ENCODE results near the gene ELP5.

The ELP5 gene

GRCh38 chr17:7258731-7259554 is 6.9 kb downstream of the ELP5 start:
- FAIRE-seq, result no peak

- no peak for FAIRE-seq
Measured at GRCh38 chr17:7259555-7259889, 7.5 kb downstream of the ELP5 start.

DNA sequence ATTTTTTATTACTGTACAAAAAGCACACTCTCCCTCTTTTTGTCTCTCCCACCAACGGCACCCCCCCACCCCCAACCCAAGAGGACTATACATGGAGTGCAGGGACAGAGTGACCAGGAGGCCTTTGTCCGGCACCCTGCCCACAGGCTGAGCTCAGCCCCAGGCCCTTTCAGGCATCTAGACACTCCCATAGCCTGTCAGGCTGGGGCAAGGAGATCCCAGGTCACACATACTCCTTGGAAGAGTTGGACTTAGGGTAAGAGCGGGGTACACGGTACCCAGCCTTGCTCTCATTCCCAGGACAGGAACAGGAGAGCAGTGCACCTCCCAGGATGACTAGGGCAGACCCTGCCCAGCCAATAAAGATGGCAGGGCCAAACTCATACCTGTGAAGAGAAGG is 8.1 kb downstream of the ELP5 start:
- FAIRE-seq, result no peak

DNA sequence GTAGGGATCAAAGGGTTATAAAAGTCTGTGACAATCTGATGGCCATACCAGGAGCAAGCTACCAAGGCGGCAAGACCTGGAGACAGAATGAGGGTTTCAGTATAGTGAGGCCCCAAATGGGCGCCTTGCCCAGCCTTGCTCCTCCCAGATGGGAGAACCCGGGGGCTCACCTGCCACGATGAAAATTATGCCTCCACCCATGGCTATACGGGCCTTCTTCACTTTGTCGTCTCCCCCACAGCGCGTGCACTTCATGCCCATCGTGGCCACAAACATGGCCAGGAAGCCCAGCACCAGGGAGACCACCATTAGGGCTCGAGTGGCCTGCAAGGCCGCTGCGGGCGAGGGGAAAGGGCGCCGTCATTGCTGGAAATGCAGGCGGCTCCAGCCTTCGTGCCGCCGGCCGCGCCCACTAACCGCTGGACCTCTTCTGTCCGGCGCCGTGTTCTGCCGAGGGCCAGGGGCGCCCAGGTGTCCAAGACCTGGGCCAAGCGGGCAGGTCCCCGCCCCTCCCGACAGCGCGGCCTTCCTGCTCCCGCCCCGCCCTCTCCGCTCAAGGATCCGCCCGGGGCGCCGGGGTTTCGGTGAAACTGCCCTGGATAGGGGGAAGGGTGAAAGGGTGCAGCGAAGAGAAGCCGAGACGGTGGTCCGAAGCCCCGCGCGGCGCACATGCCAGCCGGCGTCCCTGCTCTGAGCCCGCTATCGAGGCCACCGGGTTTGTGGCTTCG is 8.8 kb downstream of the ELP5 start:
- no peak for FAIRE-seq

DNA sequence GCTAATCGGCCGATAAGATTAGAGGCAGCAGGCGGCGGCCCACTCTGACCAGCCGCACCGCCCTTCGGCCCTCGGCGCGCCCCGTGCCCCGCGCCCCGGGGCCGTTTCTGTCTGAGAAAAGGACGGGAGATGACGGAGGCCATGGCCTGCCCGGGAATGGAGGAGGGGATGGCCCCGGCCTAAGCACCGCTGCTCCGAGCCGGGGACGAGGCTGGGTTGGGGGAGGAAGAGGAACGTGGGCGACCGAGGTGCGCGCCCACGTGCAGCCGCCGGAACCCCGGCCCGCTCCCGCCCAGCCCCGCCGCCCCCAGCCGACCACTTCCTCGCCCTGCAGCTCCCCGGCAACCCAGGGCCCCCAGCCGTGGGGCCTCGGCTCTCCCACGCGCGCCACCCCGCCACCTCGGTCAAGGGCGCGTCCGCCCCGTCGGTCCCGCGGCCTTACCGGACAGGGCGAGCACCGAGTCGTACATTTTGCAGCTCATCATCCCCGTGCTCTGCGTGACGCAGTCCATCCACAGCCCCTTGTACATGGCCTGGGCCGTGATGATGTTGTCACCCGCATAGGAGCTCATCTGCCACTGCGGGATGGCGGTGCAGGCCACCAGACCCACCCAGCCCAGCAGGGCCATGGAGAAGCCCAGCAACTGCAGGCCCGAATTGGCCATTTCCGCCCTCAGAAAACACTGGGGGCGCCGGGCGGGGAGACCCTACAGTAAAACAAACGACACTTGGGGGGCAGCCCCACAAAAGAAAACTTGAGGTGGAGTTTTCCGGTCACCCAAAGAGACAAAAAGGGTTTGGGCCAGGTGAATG is 9.6 kb downstream of the ELP5 start:
- no peak for FAIRE-seq

DNA sequence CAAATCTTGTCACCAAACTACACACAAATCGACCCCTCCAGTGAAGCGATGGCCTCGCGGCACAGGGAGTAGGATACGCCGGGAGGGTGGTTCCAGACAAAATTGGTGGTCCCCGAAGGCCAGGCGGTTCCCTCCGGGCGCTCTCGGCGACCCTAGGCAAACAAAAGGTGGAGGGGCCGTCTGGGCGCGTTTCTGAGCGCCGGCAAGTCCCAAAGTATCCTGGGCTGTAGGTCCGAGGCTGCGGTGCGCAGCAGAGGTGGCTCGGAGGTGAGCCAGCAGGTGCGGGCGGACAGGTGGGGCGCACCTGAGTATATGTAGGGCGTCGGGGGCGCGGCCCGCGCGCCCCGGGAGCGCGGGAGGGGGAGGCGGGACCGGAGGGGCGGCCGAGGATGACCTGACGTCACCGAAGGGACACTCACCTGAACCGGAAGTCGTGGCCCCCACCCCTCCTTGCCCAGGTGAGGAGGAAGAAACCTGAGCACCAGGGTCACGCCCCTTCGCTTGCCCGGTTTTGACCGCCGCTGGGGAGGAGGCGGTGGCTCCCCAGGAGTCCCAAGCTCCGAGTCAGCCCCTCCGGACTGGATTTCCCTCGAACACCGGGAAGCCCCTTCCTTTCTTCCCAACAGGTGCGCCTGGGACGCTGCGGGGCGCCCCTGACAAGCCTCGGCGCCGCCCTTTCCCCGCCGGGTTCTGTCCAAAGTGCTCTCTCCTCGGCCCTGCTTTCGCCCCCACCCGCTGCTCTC is 10.3 kb downstream of the ELP5 start, which contains the start of gene CLDN7:
Gene CLDN7 (minus strand): TSS at position 287 of the 743 bp plus-strand sequence. CDS start 435 bp downstream, outside the sequence.
- FAIRE-seq, result no peak

- no peak for FAIRE-seq
Measured at GRCh38 chr17:7262935-7263800, 11.2 kb downstream of the ELP5 start.

GRCh38 chr17:7263801-7264078 is 11.7 kb downstream of the ELP5 start:
- no peak for FAIRE-seq

DNA sequence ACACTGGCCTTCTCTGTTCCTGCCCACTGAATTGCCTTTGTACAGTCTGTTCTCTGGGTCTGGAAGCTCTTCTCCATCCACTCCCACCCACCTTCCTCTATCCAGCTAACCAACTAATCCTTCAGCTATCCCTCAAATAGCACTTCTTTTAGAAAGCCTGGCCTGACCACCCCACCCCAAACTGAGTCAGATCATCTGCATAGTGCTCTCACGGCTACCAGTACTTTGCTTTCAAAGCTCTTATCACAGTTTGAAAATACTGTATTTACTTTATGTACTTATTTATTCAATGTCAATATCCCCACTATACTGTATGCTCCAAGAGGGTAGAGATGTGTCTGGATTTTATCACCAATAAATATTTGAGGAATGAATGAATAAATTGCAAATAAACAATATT is 14.8 kb downstream of the ELP5 start:
- no peak for FAIRE-seq

GRCh38 chr17:7279448-7279847 is 27.4 kb downstream of the ELP5 start:
- FAIRE-seq, result no peak

GRCh38 chr17:7280519-7281073 is 28.6 kb downstream of the ELP5 start:
- FAIRE-seq, result peak; percentile 47

- FAIRE-seq, result peak; percentile 92
Measured at GRCh38 chr17:7281074-7281952, 29.3 kb downstream of the ELP5 start, which contains the start of gene SLC2A4. TSS of gene SLC2A4 (plus strand) at chr17:7281718. CDS start at chr17:7281935, 217 bp downstream.

GRCh38 chr17:7281953-7282751 is 30.1 kb downstream of the ELP5 start:
- FAIRE-seq, result no peak

- FAIRE-seq, result no peak
Measured at GRCh38 chr17:7282752-7283321, 30.8 kb downstream of the ELP5 start.

GRCh38 chr17:7283471-7284216 is 31.6 kb downstream of the ELP5 start:
- no peak for FAIRE-seq

DNA sequence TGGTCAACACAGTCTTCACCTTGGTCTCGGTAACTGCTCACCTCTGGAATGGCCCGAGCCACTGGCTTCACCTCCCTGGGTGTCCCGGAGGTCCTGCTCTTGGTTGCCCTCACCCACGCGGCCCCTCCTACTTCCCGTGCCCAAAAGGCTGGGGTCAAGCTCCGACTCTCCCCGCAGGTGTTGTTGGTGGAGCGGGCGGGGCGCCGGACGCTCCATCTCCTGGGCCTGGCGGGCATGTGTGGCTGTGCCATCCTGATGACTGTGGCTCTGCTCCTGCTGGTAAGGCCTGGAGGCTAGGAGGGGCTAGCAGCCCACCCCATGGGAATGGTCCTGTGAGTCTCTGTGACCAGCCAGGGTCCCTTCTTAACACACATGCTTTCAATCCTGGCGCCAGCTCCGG is 32.9 kb downstream of the ELP5 start:
- FAIRE-seq, result no peak

DNA sequence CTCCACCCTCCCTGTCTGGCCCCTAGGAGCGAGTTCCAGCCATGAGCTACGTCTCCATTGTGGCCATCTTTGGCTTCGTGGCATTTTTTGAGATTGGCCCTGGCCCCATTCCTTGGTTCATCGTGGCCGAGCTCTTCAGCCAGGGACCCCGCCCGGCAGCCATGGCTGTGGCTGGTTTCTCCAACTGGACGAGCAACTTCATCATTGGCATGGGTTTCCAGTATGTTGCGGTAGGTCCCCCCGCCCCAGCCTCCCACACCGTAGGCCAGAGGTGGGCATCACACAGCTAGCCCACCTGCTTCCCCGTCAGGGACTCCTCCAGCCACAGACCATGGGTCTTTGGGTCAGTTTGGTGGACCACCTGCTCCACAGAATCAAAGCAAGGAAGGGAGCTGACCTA is 33.7 kb downstream of the ELP5 start:
- no peak for FAIRE-seq

- FAIRE-seq, result no peak
Measured at GRCh38 chr17:7289256-7290032, 37.4 kb downstream of the ELP5 start.

Measured in A204.1 (cell line).